Measurements from ENCODE around the gene ATR.
"Not testable (repeated sequence)": the region's sequence is repeated elsewhere in the genome, so short reads cannot be mapped to it uniquely, and the experiment has no call there.

Gene ATR

DNA sequence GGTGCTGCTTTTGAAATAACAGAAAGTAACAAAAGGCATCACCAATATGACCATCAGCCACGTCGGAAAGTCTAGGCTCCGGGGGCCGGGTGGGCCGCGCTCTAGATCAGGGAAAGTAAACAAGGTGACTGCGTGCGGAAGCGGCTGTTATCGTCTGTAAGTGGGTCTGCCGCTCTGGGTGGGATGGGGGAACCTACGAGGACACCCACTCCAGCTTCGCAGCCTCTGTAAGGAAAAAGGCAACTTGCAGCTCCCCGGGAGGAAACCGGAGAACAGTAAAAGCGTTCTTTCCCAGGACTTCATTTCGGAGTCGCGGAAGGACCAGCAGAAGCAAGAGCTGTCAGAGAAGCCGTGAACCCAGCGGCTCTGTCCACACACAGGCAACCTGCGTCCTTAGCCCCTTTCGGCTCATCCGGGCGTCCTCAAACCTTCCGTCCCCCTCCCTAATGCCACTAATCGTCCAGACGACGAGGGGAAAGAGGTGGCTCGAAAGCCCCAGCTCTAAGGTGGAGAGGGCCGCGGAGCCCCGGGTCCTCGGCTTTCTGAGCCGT, 131.2 kb downstream of the ATR start:
- DNase-seq: no peak

DNA sequence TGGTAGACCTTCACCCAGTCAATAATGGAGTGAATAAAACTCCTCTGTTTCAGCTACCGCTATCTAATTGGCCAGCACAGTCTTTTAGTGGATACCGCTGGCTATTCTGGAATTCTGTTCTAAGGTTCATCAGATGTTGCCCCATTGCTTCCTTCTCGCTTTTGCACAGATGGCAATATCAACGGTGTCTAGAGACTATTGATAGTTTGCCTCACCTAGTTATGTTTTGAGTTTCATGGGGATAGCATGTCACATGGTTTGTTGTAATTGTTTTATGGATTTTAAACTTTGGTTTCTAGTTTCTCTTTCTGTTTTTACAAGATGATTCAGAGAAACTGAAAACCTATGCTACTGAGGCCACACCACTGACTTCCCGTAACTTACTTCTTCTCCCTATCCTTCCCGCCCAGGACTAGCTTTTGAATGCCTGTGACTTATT, 132.7 kb downstream of the ATR start:
- no peak for DNase-seq

DNA sequence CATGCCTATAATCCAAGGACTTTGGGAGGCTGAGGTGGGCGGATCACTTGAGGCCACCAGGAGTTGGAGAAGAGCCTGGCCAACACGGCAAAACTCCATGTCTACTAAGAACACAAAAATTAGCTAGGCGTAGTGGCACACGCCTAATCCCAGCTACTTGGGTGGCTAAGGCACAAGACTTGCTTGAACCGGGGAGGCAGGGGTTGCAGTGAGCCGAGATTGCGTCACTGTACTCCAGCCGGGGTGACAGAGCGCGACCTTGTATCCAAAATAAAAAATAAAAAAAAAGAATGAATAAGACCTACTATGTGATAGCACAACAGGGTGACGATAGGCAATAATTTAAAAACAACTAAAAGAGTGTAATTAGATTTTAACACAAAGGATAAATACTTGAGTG, 134.2 kb downstream of the ATR start:
- no peak for DNase-seq

DNA sequence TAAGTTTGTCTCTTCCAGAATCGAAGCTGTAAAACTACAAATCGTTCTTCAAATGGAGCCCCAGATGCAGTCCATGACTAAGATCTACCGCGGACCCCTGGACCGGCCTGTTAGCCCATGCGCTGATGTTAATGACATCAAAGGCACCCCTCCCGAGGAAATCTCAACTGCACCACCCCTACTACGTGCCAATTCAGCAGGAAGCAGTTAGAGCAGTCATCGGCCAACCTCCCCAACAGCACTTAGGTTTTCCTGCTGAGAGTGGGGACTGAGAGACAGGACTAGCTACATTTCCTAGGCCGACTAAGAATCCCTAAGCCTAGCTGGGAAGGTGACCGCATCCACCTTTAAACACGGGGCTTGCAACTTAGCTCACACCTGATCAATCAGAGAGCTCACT, 135.5 kb downstream of the ATR start:
- not testable (repeated sequence) for DNase-seq

DNA sequence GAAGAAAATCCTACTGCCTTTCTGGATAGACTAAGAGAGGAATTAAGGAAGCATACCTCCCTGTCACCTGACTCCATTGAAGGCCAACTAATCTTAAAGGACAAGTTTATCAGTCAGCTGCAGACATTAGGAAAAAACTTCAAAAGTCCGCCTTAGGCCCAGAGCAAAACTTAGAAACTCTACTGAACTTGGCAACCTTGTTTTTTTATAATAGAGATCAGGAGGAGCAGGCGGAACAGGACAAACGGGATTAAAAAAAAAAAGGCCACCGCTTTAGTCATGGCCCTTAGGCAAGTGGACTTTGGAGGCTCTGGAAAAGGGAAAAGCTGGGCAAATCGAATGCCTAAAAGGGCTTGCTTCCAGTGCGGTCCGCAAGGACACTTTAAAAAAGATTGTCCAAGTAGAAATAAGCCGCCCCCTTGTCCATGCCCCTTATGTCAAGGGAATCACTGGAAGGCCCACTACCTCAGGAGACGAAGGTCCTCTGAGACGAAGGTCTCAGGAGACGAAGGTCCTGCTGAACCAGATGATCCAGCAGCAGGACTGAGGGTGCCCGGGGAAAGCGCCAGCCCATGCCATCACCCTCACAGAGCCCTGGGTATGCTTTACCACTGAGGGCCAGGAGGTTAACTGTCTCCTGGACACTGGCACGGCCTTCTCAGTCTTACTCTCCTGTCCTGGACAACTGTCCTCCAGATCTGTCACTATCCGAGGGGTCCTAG, 138.9 kb downstream of the ATR start:
- not testable (repeated sequence) for DNase-seq

DNA sequence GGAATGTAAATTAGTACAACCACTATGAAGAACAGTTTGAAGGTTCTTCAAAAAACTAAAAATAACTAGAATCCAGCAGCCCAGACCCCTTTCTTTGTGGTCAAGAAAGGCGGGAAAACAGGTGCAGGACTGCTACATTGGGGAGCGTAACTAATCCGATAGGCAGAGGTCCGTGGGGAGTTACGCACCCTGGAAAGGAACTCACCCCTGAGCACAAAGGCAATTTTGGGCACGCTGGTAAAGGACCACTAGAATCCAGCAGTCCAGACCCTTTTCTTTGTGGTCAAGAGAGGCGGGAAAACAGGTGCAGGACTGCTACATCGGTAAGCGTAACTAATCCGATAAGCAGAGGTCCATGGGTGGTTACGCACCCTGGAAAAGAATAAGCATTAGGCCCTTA, 140.4 kb downstream of the ATR start:
- not testable (repeated sequence) for DNase-seq

DNA sequence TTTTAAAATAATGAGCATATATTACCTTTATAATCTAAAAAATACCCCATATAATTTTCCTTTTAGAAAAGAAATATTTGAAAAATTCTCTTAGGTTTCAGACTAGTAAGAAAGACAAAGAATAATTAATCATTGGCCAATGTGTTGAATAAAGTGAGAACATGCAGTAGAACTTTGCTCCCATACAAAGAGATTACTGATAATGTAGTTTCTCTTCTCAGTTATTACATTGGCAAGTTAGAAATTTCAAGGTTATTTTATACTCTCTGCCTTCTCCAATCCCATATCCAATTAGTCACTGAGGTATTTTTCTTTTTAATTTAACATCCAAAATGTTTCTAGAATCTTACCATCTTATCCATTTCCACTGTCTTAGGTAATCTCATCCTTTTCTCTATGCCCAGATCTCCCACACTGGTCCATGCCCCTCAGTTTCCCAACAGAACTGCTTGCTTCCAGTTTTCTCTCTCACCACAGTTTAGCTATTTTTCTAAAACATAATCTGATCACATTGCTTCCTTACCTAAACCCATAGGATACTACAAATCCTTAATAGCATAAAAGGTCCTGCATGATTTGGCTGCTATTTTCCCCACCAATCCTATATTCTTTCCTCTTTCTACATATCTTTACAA, 141.5 kb downstream of the ATR start:
- DNase-seq: no peak

DNA sequence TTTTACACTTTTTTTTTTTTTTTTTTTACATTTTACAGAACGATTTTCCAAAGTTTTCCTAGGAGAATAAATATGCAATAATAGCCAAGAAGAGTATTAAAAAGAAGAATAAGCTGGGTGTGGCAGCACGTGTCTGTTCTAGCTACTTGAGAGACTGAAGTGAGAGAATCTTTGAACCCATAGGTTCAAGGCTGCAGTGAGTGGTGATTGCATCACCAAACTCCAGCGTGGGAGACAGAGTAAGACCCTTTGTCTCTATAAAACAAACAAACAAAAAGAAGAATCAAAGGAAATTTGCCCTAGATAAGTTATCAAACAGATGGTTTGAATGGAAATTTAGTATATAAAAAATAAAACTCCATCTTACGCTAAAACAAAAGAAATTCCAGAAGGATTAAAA, 144.0 kb downstream of the ATR start:
- DNase-seq: no peak

DNA sequence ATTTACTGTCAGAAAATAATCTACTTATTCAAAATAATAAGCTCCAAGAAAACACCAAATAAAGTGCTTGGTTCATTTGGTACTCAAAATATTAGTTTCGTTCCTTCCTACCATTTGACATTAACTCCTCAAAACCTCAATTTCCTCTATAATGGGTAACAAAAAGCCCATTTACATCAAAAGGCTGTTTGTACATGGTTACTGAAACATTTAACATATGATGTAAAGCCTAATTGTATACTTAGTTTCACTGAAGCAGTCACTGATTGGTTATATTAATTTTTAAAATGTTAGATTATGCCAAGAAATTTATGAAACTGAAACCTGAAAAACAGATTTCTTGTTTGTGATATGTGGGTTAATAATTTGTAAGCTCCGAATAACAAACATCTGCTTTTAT, 145.4 kb downstream of the ATR start:
- DNase-seq: no peak

DNA sequence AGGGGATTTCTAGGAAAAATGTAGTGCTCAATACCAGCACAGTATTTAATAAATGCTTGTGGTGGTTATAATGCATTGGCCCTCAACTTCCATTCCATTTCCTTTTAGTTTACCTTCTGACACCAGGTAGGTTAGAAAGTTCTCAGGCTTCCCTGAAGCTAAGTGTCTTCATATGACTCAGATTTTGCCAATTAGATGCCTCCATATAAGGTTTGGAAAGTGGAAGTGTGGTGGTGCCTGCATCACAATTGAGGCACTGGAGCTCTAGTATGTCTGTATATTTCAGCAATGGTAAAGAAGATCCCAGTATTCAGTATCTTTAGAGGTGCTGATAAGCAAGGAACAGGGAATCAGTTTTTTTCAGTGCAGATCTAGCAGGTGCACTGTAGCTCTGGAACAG, 149.0 kb downstream of the ATR start:
- DNase-seq: no peak

DNA sequence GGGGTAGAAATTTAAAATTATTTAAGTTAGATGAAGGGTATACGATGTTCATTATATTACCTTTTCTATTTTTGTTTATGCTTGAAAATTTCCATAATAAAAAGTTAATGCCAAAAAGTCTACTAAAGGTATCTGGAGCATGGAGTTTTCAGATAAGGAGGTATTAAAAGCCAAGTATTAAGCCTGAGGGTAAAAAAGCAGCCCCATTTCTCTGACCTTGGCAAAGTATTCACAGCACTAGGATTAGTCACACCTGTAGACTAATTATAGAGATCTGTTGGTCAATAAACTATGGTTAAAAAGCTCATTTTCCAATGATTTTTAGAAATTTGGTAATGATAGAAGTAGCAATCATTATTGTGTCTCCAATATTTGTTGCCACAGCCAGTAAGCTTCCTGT, 153.8 kb downstream of the ATR start:
- no peak for DNase-seq

DNA sequence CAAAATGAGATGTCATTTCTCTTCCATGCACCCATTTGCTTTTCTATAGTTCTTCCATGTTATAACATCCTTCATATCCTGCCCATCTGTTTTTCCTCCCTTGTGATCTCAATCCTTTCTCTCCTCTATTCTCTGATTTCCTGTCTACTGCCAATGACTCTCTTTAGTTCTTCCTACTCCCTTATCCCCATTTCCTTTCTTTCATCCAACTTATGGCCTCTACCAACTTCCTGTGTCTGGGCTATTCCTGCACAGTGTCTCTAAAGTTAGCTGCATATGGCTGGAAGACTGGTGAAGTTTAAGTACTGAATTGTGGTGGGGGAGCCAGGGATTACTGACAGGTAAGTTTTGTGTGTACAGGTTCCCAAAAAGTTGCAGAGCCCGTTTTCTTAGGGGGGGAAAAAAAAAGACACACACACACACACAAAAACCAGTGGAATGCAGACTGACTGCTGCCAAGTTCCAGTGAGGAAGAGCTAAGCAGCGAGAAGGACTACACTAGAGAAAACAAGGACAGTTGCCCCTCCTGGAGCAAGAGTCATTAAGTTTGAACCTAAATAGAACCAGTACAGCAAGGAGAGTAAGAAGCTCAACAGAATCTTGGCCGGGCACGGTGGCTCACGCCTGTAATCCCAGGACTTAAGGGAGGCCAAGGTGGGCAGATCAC, 159.5 kb downstream of the ATR start:
- no peak for DNase-seq

DNA sequence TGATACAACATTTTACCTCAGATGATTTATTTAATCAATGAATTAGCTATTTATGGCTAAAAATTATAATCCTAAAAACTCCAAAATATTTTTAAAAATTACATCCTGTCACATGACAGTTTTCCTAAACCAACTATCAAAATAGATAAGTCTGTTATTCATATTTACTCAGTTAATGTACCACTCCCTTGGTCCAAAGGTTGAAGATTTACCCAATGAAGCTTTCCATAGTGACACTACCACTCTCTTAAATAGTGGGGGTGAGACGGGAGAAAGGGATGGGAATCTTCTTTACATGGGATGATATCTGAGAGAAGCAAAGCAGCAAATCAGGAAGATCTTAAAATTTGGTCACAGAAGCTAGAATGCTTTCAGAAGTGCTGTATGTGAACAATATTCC, 161.2 kb downstream of the ATR start:
- DNase-seq: no peak

DNA sequence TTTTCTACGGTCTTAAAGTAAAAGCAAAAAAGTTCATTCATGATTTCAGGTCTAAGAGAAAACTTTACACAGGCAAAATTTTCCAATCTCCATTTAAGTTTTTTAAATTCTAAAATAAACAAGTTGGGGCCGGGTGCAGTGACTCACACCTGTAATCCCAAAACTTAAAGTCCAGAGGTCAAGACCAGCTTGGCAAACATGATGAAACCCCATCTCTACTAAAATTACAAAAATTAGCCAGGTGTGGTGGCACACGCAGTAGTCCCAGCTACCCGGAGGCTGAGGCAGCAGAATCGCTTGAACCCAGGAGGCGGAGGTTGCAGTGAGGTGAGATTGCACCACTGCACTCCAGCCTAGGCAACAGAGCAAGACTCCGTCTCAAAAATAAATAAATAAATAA, 178.0 kb downstream of the ATR start:
- not testable (repeated sequence) for DNase-seq

Measured in NCI-H1048 (cell line).